Heart right ventricle (tissue), 16 donors: ENCODE measurements around the gene ALDH16A1. TPM values are rescaled to one million over a fixed set of nuclear protein-coding genes. Genes with fewer than 3 reads are reported as not detected.
A peak's percentile ranks its signal among the peaks of the same experiment; 100 is the strongest.

Experiments
- ATAC-seq, 8 donors: fragments of 200-7000 bp; cut with Tn5 transposase; one replicate each; pipeline ENCODE4 v1.9.1; 2020; ENCODE audit warnings: mild to moderate bottlenecking in 8 of 8, moderate library complexity in 8 of 8, moderate number of reproducible peaks in 1 of 8
- DNase-seq, 2 donors: peaks; one replicate each; pipeline ENCODE4 v3.0.0-alpha.2; 2020
- H3K27ac ChIP-seq, 10 donors: fragments of 200-600 bp; sonication (generic) in 2 of 10; one replicate each; pipeline versions ENCODE4 v1.5.0 to v1.8.0; 2020 to 2022; ENCODE audit warnings: mild to moderate bottlenecking in 3 of 10
- H3K27me3 ChIP-seq, 7 donors: fragments of 200-600 bp; one replicate each; pipeline ENCODE4 v1.8.0; 2021 to 2022; ENCODE audit warnings: mild to moderate bottlenecking in 2 of 7
- H3K36me3 ChIP-seq, 9 donors: fragments of 200-600 bp; sonication (generic) in 1 of 9; one replicate each; pipeline versions ENCODE4 v1.5.0 to v1.8.0; 2020 to 2022; ENCODE audit warnings: mild to moderate bottlenecking in 2 of 9
- H3K4me1 ChIP-seq, 9 donors: fragments of 200-600 bp; sonication (generic) in 1 of 9; one replicate each; pipeline versions ENCODE4 v1.5.0 to v1.8.0; 2020 to 2022; ENCODE audit warnings: mild to moderate bottlenecking in 4 of 9
- H3K4me3 ChIP-seq, 10 donors: fragments of 200-600 bp; sonication (generic) in 2 of 10; one replicate each; pipeline versions ENCODE4 v1.5.0 to v1.8.0; 2020 to 2022; ENCODE audit warnings: mild to moderate bottlenecking in 7 of 10, moderate library complexity in 2 of 10
- H3K9me3 ChIP-seq, 11 donors: fragments of 200-600 bp in 10 of 11; sonication (generic) in 2 of 11; one replicate each; pipeline versions ENCODE4 v1.5.0 to v1.8.0; 2013 to 2022; ENCODE audit warnings: mild to moderate bottlenecking in 2 of 11, control low read depth in 1 of 11, moderate library complexity in 1 of 11
- WGBS, 2 donors: extraction: QIAGEN DNeasy Blood & Tissue Kit; methylation state at CpG; one replicate each; pipeline ENCODE4 v1.1.7; 2013; ENCODE audit warnings: inconsistent platforms in 1 of 2; 5-methylcytosine and 5-hydroxymethylcytosine counted together
- intact Hi-C, 10 donors: fragments of 100-400 bp; cut with DNase I; formaldehyde crosslinking; loops; one replicate each; pipeline versions ENCODE4 v1.11.1 to v1.14.2; 2022
- polyA plus RNA-seq, 2 donors: library from polyadenylated mRNA; stranded (reverse); fragments of 200-250 nt; gene quantifications; one replicate each; pipeline ENCODE4 v1.2.3, GENCODE V29; 2013
- total RNA-seq, 10 donors: library from RNA; stranded (reverse); fragmentation: NEBNext Ultra II Directional in 3 of 10; extraction: Animal tissue kit (Norgen Biotek cat#: 25700) in 3 of 10; gene quantifications; one replicate each; pipeline versions ENCODE4 v1.2.1 to v1.2.4, GENCODE V29; 2021 to 2023
- TF ChIP-seq, protein P1 (sequence below), 9 donors: fragments of 200-600 bp; sonication (generic) in 2 of 9; IDR thresholded peaks; one replicate each; pipeline versions ENCODE4 v1.5.0 to v1.8.0; 2021 to 2022; ENCODE audit warnings: antibody characterized with exemption in 9 of 9, mild to moderate bottlenecking in 5 of 9, moderate library complexity in 1 of 9
- donor health status: Arrhythmogenic right ventricular cardiomyopathy.
- donor health status: ischemic (EF 13 %, LVEDD 7.1; RV severe dilation, severe dysfunction).
- donor health status: healthy with polysubstance abuse.
- donor health status: DM: no; HTN: yes; CAD: no.
- donor health status: DM: no; HTN: no; CAD: no.
- donor health status: ischemic (EF 25% LVEDD 6.9; RV normal size, moderate dysfunction).
- donor health status: ischemic (EF 25% LVEDD 5.7; RV mildly dilated, moderate dysfunction).
- donor health status: healthy.
- donor health status: DM: yes; HTN: yes; CAD: no.
- donor health status: Ischemic cardiomyopathy.
- donor health status: ischemic (EF 35%, LVEDD 5.7; RV mildly dilated, moderate dysfunction).
- donor health status: nonischemic (EF 11% LVEDD 7.7; RV severe dilation, severe dysfunction).
- donor health status: DM: yes; HTN: yes; CAD: no.
- donor health status: PGD.
- donor health status: ischemic (EF 29% LVEDD 5.4; RV normal size, mild dysfunction).
- donor health status: nonischemic (EF 23%, LVEDD 6.1; RV moderate dilation, normal function).

Gene ALDH16A1
- total and polyA plus RNA-seq, 12 donors: 4.4 to 19.9 (median 8.7) TPM

DNA sequence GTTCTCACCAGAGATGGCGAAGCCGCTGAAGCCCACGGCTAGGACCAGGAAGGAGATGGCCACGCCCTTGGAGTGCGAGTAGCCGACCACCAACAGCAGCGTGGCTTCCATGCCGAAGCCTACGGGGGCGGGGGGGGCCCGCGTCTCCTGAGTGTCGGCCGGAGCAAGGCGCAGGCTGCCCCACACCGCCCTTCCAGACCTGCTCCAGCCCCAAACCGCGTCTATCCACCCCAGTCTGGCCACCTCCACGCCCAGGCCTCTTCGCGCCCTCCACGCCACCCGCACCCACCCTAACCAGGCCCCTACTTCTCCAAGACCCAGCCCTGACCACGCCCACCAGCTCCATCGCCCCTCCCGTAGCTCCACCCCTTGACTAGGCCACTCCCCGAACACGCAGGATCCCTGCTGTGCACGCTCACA is 21.7 kb upstream of the ALDH16A1 start:
- TF ChIP-seq, protein P1, sequence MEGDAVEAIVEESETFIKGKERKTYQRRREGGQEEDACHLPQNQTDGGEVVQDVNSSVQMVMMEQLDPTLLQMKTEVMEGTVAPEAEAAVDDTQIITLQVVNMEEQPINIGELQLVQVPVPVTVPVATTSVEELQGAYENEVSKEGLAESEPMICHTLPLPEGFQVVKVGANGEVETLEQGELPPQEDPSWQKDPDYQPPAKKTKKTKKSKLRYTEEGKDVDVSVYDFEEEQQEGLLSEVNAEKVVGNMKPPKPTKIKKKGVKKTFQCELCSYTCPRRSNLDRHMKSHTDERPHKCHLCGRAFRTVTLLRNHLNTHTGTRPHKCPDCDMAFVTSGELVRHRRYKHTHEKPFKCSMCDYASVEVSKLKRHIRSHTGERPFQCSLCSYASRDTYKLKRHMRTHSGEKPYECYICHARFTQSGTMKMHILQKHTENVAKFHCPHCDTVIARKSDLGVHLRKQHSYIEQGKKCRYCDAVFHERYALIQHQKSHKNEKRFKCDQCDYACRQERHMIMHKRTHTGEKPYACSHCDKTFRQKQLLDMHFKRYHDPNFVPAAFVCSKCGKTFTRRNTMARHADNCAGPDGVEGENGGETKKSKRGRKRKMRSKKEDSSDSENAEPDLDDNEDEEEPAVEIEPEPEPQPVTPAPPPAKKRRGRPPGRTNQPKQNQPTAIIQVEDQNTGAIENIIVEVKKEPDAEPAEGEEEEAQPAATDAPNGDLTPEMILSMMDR (IDR thresholded peaks at IDR 0.05): no peak
- DNase-seq (no peak), ATAC-seq (peak in 1 of 8 donors; percentile 23)
- H3K4me1 ChIP-seq: peaks cover 0 to 12% (median 9%) of the 10 kb centered on the region in 9 donors
- no peaks in the 10 kb centered on the region for H3K36me3 ChIP-seq
- H3K4me3 ChIP-seq: no peak overlapping the region
- peaks cover 16 to 100% (median 99%) of the 10 kb centered on the region in 7 donors for H3K27me3 ChIP-seq
- H3K9me3 ChIP-seq: no peaks in the 10 kb centered on the region
- WGBS, 2 donors: 49% methylated on average over 27 to 29 of the region's 29 CpGs
- intact Hi-C loops: no loop called here
- H3K27ac ChIP-seq: no peak overlapping the region

DNA sequence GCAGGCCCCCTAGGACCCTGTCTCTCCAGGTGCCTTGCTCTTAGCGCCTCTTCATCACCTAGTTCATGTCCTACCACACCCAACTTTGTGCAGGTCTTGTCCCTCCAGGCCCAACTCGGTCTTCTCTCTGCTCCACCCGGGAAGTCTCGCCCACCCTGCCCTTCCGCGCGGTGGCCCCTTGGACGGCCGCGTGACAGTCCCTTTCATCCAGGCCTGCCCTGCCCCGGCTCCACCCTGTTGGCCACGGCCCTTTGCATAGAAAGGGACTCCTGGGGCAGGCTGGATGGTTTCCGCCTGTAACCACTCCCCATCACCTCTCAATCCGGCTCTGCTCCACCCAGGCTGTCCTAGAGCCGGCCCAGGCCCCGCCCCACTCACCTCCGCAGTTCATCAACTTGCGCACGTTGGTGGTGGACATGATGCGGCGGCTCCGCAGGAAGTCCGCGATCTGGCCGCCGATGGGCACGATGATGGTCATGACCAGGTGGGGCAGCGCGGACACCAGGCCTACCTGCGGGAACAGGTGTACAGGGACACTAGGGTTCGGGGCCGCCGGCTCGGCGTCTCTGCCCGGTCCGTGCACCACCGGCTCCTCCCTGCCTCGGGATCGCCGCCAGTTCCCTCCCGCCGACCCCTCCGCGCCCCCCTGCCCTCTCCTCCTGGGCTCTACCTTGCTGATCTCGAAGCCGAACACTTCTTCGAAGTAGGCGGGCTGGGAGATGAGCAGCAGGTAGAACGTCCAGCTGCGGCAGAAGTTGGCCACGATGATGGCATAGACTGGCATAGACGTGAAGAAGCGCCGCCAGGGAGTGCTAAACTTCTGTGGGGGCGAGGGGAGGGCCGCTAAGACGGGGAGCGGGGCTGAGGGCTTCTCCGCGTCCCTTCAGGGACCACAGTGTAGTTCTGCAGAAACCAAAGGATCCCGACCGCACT is 20.6 kb upstream of the ALDH16A1 start:
- Histone ChIP-seq H3K4me1 (peaks cover 0 to 15% (median 9%) of the 10 kb centered on the region in 9 donors), H3K36me3 (no peaks in the 10 kb centered on the region), H3K9me3 (no peaks in the 10 kb centered on the region), H3K27ac (no peak overlapping the region), H3K27me3 (peaks cover 8 to 100% (median 99%) of the 10 kb centered on the region in 7 donors), H3K4me3 (no peak overlapping the region)
- WGBS, 2 donors: 16% methylated on average over 63 of the region's 63 CpGs
- ATAC-seq: no peak
- DNase-seq: no peak
- TF ChIP-seq, protein P1 (IDR thresholded peaks at IDR 0.05): no peak
- intact Hi-C loops: no loop called here

DNA sequence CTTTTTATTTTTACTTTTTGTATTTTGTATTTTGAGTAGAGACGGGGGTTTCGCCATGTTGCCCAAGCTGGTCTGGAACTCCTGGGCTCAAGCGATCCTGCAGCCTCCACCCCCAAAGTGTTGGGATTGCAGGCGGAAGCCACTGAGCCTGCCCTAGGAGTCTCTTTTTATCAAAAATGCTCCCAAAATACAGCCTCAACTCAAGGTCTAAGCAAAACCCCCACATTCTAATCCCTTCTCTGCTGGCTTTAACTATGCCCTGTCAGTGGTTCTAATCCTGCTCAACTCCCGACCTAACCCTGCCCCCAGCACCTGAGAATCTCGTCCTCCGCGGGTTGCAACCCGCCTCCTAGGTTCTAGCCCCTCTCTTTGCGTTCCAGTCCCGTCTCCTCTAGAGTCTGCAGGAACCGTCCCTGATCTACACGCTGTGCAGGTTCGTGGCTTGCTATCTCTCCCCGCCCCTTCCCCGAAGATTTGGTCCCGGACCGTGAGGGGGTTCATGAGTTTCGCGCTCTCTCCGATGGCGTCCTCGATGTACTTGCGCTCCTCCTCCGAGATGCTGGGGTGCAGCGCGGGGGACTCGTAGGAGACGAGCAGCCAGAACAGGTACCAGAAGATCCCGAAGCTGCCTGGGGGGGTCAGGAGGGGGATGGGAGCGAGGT is 19.7 kb upstream of the ALDH16A1 start:
- WGBS, 2 donors: 21 to 24% methylated on average over 31 of the region's 31 CpGs
- ATAC-seq (no peak), DNase-seq (no peak)
- TF ChIP-seq, protein P1 (IDR thresholded peaks at IDR 0.05): no peak
- Histone ChIP-seq H3K4me1 (peaks cover 0 to 7% (median 2%) of the 10 kb centered on the region in 9 donors), H3K4me3 (no peak overlapping the region), H3K9me3 (no peaks in the 10 kb centered on the region), H3K36me3 (no peaks in the 10 kb centered on the region), H3K27ac (no peak overlapping the region), H3K27me3 (peaks cover 8 to 98% (median 96%) of the 10 kb centered on the region in 7 donors)
- intact Hi-C loops: no loop called here

DNA sequence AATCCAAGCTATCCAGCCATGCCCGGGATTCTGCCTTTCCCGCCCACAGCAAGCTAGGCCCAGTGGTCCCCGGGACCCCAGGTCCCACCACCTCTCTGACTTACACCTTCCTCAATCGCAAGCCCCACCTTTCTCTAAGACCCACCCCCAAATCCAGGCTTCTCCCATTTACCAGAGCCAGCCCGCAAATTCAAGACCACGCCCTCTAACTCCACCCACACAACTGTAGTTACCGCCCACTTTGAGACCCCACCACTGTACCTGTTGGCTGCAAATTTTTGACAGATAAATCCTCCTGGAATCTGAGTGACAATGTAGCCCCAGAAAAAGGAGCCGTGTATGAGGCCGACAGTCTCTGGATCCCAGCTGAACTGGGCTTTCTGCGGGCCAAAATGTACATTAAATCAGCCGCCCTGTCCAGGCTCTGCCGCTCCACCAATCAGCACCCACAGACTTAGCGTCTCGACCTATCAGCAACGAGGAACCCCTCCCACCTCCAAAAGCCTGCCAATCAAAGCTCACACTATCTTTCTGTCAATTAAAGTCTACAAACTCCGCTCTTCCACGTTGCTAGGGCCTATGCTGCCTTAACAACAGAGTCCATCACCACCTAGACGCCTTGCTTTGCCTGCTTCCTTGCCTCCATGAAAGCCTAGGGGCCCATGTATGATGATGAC is 18.0 kb upstream of the ALDH16A1 start:
- TF ChIP-seq, protein P1 (IDR thresholded peaks at IDR 0.05): no peak
- H3K4me3 ChIP-seq: no peak overlapping the region
- H3K9me3 ChIP-seq: no peaks in the 10 kb centered on the region
- peaks cover 15 to 98% (median 95%) of the 10 kb centered on the region in 7 donors for H3K27me3 ChIP-seq
- no peak for ATAC-seq
- H3K36me3 ChIP-seq: no peaks in the 10 kb centered on the region
- peaks cover 0 to 3% (median 0%) of the 10 kb centered on the region in 9 donors for H3K4me1 ChIP-seq
- DNase-seq: no peak
- 88 to 89% methylated on average over 18 of the region's 18 CpGs for WGBS, 2 donors
- intact Hi-C loops: loop anchor here in 2 of 10 donors (5.0 kb wide), 2 partner anchors 33 to 43 kb away; no protein-coding TSS in a partner anchor
- no peak overlapping the region for H3K27ac ChIP-seq
